ENCODE data around the gene TFEB.
"Not testable (repeated sequence)": the region's sequence is repeated elsewhere in the genome, so short reads cannot be mapped to it uniquely, and the experiment has no call there.

The TFEB gene

GRCh38 chr6:41774841-41775240, 39.4 kb upstream of the TFEB start:
- H3K9ac ChIP-seq (ENCODE audit: low read depth, low read length) = no peak overlapping the region
- no peaks in the 10 kb centered on the region for H3K9me3 ChIP-seq (replicated peaks; ENCODE audit: low read length)
- peaks cover 5% of the 10 kb centered on the region for H3K4me1 ChIP-seq (ENCODE audit: control insufficient read depth, insufficient read depth, low read length)
- H3K27me3 ChIP-seq (ENCODE audit: control insufficient read depth, insufficient read depth, low read length) = no peaks in the 10 kb centered on the region
- H3K4me2 ChIP-seq (ENCODE audit: low read length) = no peak overlapping the region
- peaks cover 22% of the 10 kb centered on the region for H3K36me3 ChIP-seq (ENCODE audit: insufficient read depth, low read length)
- no peak overlapping the region for H3K4me3 ChIP-seq (ENCODE audit: low read length)

- H3K4me1 ChIP-seq (ENCODE audit: control insufficient read depth, insufficient read depth, low read length) = no peaks in the 10 kb centered on the region
- H3K9me3 ChIP-seq (replicated peaks; ENCODE audit: low read length) = no peaks in the 10 kb centered on the region
- no peak overlapping the region for H3K4me2 ChIP-seq (ENCODE audit: low read length)
- H3K36me3 ChIP-seq (ENCODE audit: insufficient read depth, low read length) = peaks cover 22% of the 10 kb centered on the region
- H3K27me3 ChIP-seq (ENCODE audit: control insufficient read depth, insufficient read depth, low read length) = no peaks in the 10 kb centered on the region
- no peak overlapping the region for H3K4me3 ChIP-seq (ENCODE audit: low read length)
- H3K9ac ChIP-seq (ENCODE audit: low read depth, low read length) = no peak overlapping the region
These were observed 35.9 kb upstream of the TFEB start for GRCh38 chr6:41771058-41771983.

- Histone ChIP-seq H3K27me3 (ENCODE audit: control insufficient read depth, insufficient read depth, low read length) (no peaks in the 10 kb centered on the region), H3K36me3 (ENCODE audit: insufficient read depth, low read length) (peaks cover 21% of the 10 kb centered on the region), H3K4me3 (ENCODE audit: low read length) (no peak overlapping the region), H3K4me1 (ENCODE audit: control insufficient read depth, insufficient read depth, low read length) (no peaks in the 10 kb centered on the region), H3K9ac (ENCODE audit: low read depth, low read length) (no peak overlapping the region), H3K4me2 (ENCODE audit: low read length) (no peak overlapping the region), H3K9me3 (replicated peaks; ENCODE audit: low read length) (no peaks in the 10 kb centered on the region)
These were observed 35.1 kb upstream of the TFEB start for GRCh38 chr6:41770381-41771057.

GRCh38 chr6:41769376-41769775, 34.0 kb upstream of the TFEB start:
- Histone ChIP-seq H3K36me3 (ENCODE audit: insufficient read depth, low read length) (peaks cover 16% of the 10 kb centered on the region), H3K9me3 (replicated peaks; ENCODE audit: low read length) (no peaks in the 10 kb centered on the region), H3K4me3 (ENCODE audit: low read length) (no peak overlapping the region), H3K4me1 (ENCODE audit: control insufficient read depth, insufficient read depth, low read length) (no peaks in the 10 kb centered on the region), H3K27me3 (ENCODE audit: control insufficient read depth, insufficient read depth, low read length) (no peaks in the 10 kb centered on the region), H3K4me2 (ENCODE audit: low read length) (no peak overlapping the region), H3K9ac (ENCODE audit: low read depth, low read length) (no peak overlapping the region)

GRCh38 chr6:41768545-41769308, 33.3 kb upstream of the TFEB start:
- Histone ChIP-seq H3K4me2 (ENCODE audit: low read length) (no peak overlapping the region), H3K4me1 (ENCODE audit: control insufficient read depth, insufficient read depth, low read length) (no peaks in the 10 kb centered on the region), H3K27me3 (ENCODE audit: control insufficient read depth, insufficient read depth, low read length) (no peaks in the 10 kb centered on the region), H3K9me3 (replicated peaks; ENCODE audit: low read length) (no peaks in the 10 kb centered on the region), H3K36me3 (ENCODE audit: insufficient read depth, low read length) (peaks cover 16% of the 10 kb centered on the region), H3K4me3 (ENCODE audit: low read length) (no peak overlapping the region), H3K9ac (ENCODE audit: low read depth, low read length) (no peak overlapping the region)

GRCh38 chr6:41767112-41767833, 31.9 kb upstream of the TFEB start:
- H3K9ac ChIP-seq (ENCODE audit: low read depth, low read length) = no peak overlapping the region
- no peaks in the 10 kb centered on the region for H3K4me1 ChIP-seq (ENCODE audit: control insufficient read depth, insufficient read depth, low read length)
- peaks cover 12% of the 10 kb centered on the region for H3K36me3 ChIP-seq (ENCODE audit: insufficient read depth, low read length)
- H3K4me3 ChIP-seq (ENCODE audit: low read length) = no peak overlapping the region
- H3K9me3 ChIP-seq (replicated peaks; ENCODE audit: low read length) = no peaks in the 10 kb centered on the region
- H3K4me2 ChIP-seq (ENCODE audit: low read length) = no peak overlapping the region
- H3K27me3 ChIP-seq (ENCODE audit: control insufficient read depth, insufficient read depth, low read length) = no peaks in the 10 kb centered on the region

GRCh38 chr6:41766043-41766664, 30.7 kb upstream of the TFEB start:
- H3K9ac ChIP-seq (ENCODE audit: low read depth, low read length); H3K36me3 ChIP-seq (ENCODE audit: insufficient read depth, low read length); H3K27me3 ChIP-seq (ENCODE audit: control insufficient read depth, insufficient read depth, low read length); H3K9me3 ChIP-seq (replicated peaks; ENCODE audit: low read length); H3K4me3 ChIP-seq (ENCODE audit: low read length); H3K4me2 ChIP-seq (ENCODE audit: low read length); H3K4me1 ChIP-seq (ENCODE audit: control insufficient read depth, insufficient read depth, low read length): not testable (repeated sequence)

GRCh38 chr6:41763470-41763869, 28.1 kb upstream of the TFEB start:
- no peaks in the 10 kb centered on the region for H3K36me3 ChIP-seq (ENCODE audit: insufficient read depth, low read length)
- H3K4me2 ChIP-seq (ENCODE audit: low read length) = no peak overlapping the region
- no peaks in the 10 kb centered on the region for H3K9me3 ChIP-seq (replicated peaks; ENCODE audit: low read length)
- no peak overlapping the region for H3K9ac ChIP-seq (ENCODE audit: low read depth, low read length)
- H3K4me1 ChIP-seq (ENCODE audit: control insufficient read depth, insufficient read depth, low read length) = no peaks in the 10 kb centered on the region
- peaks cover 13% of the 10 kb centered on the region for H3K27me3 ChIP-seq (ENCODE audit: control insufficient read depth, insufficient read depth, low read length)
- no peak overlapping the region for H3K4me3 ChIP-seq (ENCODE audit: low read length)

- peaks cover 32% of the 10 kb centered on the region for H3K27me3 ChIP-seq (ENCODE audit: control insufficient read depth, insufficient read depth, low read length)
- no peak overlapping the region for H3K4me3 ChIP-seq (ENCODE audit: low read length)
- no peak overlapping the region for H3K4me2 ChIP-seq (ENCODE audit: low read length)
- no peaks in the 10 kb centered on the region for H3K36me3 ChIP-seq (ENCODE audit: insufficient read depth, low read length)
- H3K4me1 ChIP-seq (ENCODE audit: control insufficient read depth, insufficient read depth, low read length) = no peaks in the 10 kb centered on the region
- no peak overlapping the region for H3K9ac ChIP-seq (ENCODE audit: low read depth, low read length)
- no peaks in the 10 kb centered on the region for H3K9me3 ChIP-seq (replicated peaks; ENCODE audit: low read length)
These were observed 24.6 kb upstream of the TFEB start for GRCh38 chr6:41759905-41760579.

GRCh38 chr6:41759106-41759904, 23.9 kb upstream of the TFEB start:
- H3K9ac ChIP-seq (ENCODE audit: low read depth, low read length) = no peak overlapping the region
- H3K36me3 ChIP-seq (ENCODE audit: insufficient read depth, low read length) = no peaks in the 10 kb centered on the region
- H3K4me2 ChIP-seq (ENCODE audit: low read length) = no peak overlapping the region
- peaks cover 36% of the 10 kb centered on the region for H3K27me3 ChIP-seq (ENCODE audit: control insufficient read depth, insufficient read depth, low read length)
- H3K9me3 ChIP-seq (replicated peaks; ENCODE audit: low read length) = no peaks in the 10 kb centered on the region
- no peak overlapping the region for H3K4me3 ChIP-seq (ENCODE audit: low read length)
- H3K4me1 ChIP-seq (ENCODE audit: control insufficient read depth, insufficient read depth, low read length) = no peaks in the 10 kb centered on the region
